H9 (cell line): ENCODE measurements around the gene ATRIP. TPM values are rescaled to one million over a fixed set of nuclear protein-coding genes. Genes with fewer than 3 reads are reported as not detected.

Experiments
- DNase-seq: peaks from one replicate; pipeline ENCODE4 v3.0.0-alpha.2; 2017
- H2AFZ ChIP-seq: one replicate; pipeline ENCODE4 v1.6.1; 2013; ENCODE audit warnings: mild to moderate bottlenecking, low read length, control low read depth, moderate library complexity
- H2AK5ac ChIP-seq: 2 replicates; pipeline ENCODE4 v1.6.1; 2013; ENCODE audit warnings: low read length, control low read depth, mixed read lengths; ENCODE audit not compliant: insufficient read length
- H2BK120ac ChIP-seq: one replicate; pipeline ENCODE4 v1.6.1; 2013; ENCODE audit warnings: low read depth, mild to moderate bottlenecking, low read length, control low read depth, inconsistent platforms; ENCODE audit not compliant: poor library complexity, severe bottlenecking
- H2BK12ac ChIP-seq: 2 replicates; pipeline ENCODE4 v1.6.1; 2013; ENCODE audit warnings: low read length, control low read depth, mixed read lengths, low read depth; ENCODE audit not compliant: insufficient read length
- H2BK15ac ChIP-seq: 2 replicates; pipeline ENCODE4 v1.6.1; 2013; ENCODE audit warnings: low read depth, low read length, control low read depth
- H2BK20ac ChIP-seq: one replicate; pipeline ENCODE4 v1.6.1; 2013; ENCODE audit warnings: low read depth, mild to moderate bottlenecking, low read length, control low read depth, inconsistent platforms; ENCODE audit not compliant: poor library complexity, severe bottlenecking
- H2BK5ac ChIP-seq: 2 replicates; pipeline ENCODE4 v1.6.1; 2013; ENCODE audit warnings: low read length, control low read depth, mixed read lengths; ENCODE audit not compliant: insufficient read length
- H3K14ac ChIP-seq: 2 replicates; pipeline ENCODE4 v1.6.1; 2013; ENCODE audit warnings: low read length, control low read depth; ENCODE audit not compliant: insufficient read depth
- H3K18ac ChIP-seq: 2 replicates; pipeline ENCODE4 v1.6.1; 2013; ENCODE audit warnings: low read depth, mild to moderate bottlenecking, mixed read lengths, low read length, control low read depth; ENCODE audit not compliant: insufficient read length
- H3K23ac ChIP-seq: 2 replicates; pipeline ENCODE4 v1.6.1; 2013; ENCODE audit warnings: low read length, control low read depth, mixed read lengths, low read depth; ENCODE audit not compliant: insufficient read length
- H3K23me2 ChIP-seq: 2 replicates; pipeline ENCODE4 v1.6.1; 2013; ENCODE audit warnings: low read depth, mild to moderate bottlenecking, mixed read lengths, low read length, control low read depth; ENCODE audit not compliant: insufficient read length, poor library complexity, severe bottlenecking
- H3K27ac ChIP-seq: 2 replicates; pipeline ENCODE4 v1.5.1; 2013; ENCODE audit warnings: low read length, control low read depth, mixed read lengths, low read depth; ENCODE audit not compliant: insufficient read length
- H3K27me3 ChIP-seq: 2 replicates; pipeline ENCODE4 v1.6.1; 2013; ENCODE audit warnings: low read length, control low read depth, inconsistent platforms; ENCODE audit not compliant: insufficient read depth
- H3K4ac ChIP-seq: 2 replicates; pipeline ENCODE4 v1.6.1; 2013; ENCODE audit warnings: low read depth, mild to moderate bottlenecking, control low read depth, inconsistent platforms, low read length, moderate library complexity
- H3K4me1 ChIP-seq: 2 replicates; pipeline ENCODE4 v1.6.1; 2013; ENCODE audit warnings: low read length, control low read depth, inconsistent platforms; ENCODE audit not compliant: insufficient read depth
- H3K4me2 ChIP-seq: 2 replicates; pipeline ENCODE4 v1.6.1; 2013; ENCODE audit warnings: low read length, control low read depth, mixed read lengths; ENCODE audit not compliant: insufficient read length, insufficient read depth
- H3K56ac ChIP-seq: 2 replicates; pipeline ENCODE4 v1.6.1; 2013; ENCODE audit warnings: low read depth, mild to moderate bottlenecking, mixed read lengths, low read length, control low read depth; ENCODE audit not compliant: insufficient read length
- H3K79me1 ChIP-seq: 2 replicates; pipeline ENCODE4 v1.6.1; 2013; ENCODE audit warnings: low read depth, mild to moderate bottlenecking, moderate library complexity, low read length, control low read depth, inconsistent platforms; ENCODE audit not compliant: insufficient read depth, poor library complexity, severe bottlenecking
- H3K79me2 ChIP-seq: 2 replicates; pipeline ENCODE4 v1.6.1; 2013; ENCODE audit warnings: low read length, control low read depth, inconsistent platforms; ENCODE audit not compliant: insufficient read depth
- H3K9ac ChIP-seq: 2 replicates; pipeline ENCODE4 v1.6.1; 2013; ENCODE audit warnings: low read length, control low read depth, mixed read lengths; ENCODE audit not compliant: insufficient read length; ENCODE audit errors: extremely low read depth
- H3K9me3 ChIP-seq: one replicate; pipeline ENCODE4 v1.6.1; 2013; ENCODE audit warnings: low read depth, low read length, inconsistent platforms; ENCODE audit not compliant: control insufficient read depth
- H3T11ph ChIP-seq: one replicate; pipeline ENCODE4 v1.6.1; 2013; ENCODE audit warnings: mild to moderate bottlenecking, low read length, control low read depth, inconsistent platforms
- H4K20me1 ChIP-seq: one replicate; pipeline ENCODE4 v1.6.1; 2013; ENCODE audit not compliant: control insufficient read depth, insufficient read length, insufficient read depth
- H4K5ac ChIP-seq: 2 replicates; pipeline ENCODE4 v1.6.1; 2013; ENCODE audit warnings: low read depth, mild to moderate bottlenecking, mixed read lengths, low read length, control low read depth; ENCODE audit not compliant: insufficient read length
- H4K8ac ChIP-seq: replicated peaks from 2 replicates; pipeline ENCODE4 v1.6.1; 2013; ENCODE audit warnings: low read length, control low read depth, mixed read lengths, low read depth; ENCODE audit not compliant: insufficient read length
- H4K91ac ChIP-seq: 2 replicates; pipeline ENCODE4 v1.6.1; 2013; ENCODE audit warnings: low read depth, mild to moderate bottlenecking, moderate library complexity, mixed read lengths, low read length, control low read depth; ENCODE audit not compliant: insufficient read length
- H3K27ac Mint-ChIP-seq, 3 experiments: 2 replicates in 2 of 3; 3 replicates in 1 of 3; pipeline ENCODE4 v1.8.0; 2020 to 2021; ENCODE audit warnings: mixed read lengths in 3 of 3, mild to moderate bottlenecking in 1 of 3, moderate library complexity in 1 of 3
- H3K27me3 Mint-ChIP-seq: 2 replicates; pipeline ENCODE4 v1.8.0; 2021; ENCODE audit warnings: low read depth, mild to moderate bottlenecking, moderate library complexity, mixed read lengths
- H3K36me3 Mint-ChIP-seq, 3 experiments: 2 replicates in 2 of 3; 3 replicates in 1 of 3; pipeline ENCODE4 v1.8.0; 2020 to 2021; ENCODE audit warnings: low read depth in 3 of 3, mixed read lengths in 3 of 3; ENCODE audit not compliant: insufficient read depth in 1 of 3
- H3K4me1 Mint-ChIP-seq, 2 experiments: 2 replicates each; pipeline ENCODE4 v1.8.0; 2020; ENCODE audit warnings: mixed read lengths in 2 of 2
- H3K4me3 Mint-ChIP-seq, 2 experiments: 2 replicates in 1 of 2; 3 replicates in 1 of 2; pipeline ENCODE4 v1.8.0; 2020 to 2021; ENCODE audit warnings: mild to moderate bottlenecking in 2 of 2, mixed read lengths in 2 of 2, moderate library complexity in 1 of 2
- H3K9me3 Mint-ChIP-seq, 2 experiments: 2 replicates in 1 of 2; 3 replicates in 1 of 2; pipeline ENCODE4 v1.8.0; 2020; ENCODE audit warnings: mild to moderate bottlenecking in 2 of 2, mixed read lengths in 2 of 2, moderate library complexity in 1 of 2
- CTCF ChIP-seq: fragments of 200-600 bp; sonication (generic); conservative IDR thresholded peaks from 3 replicates; pipeline ENCODE4 v1.8.0; 2021; ENCODE audit warnings: antibody characterized with exemption, mild to moderate bottlenecking
- WGBS: extraction: QIAGEN DNeasy Blood & Tissue Kit; methylation state at CpG from one replicate; pipeline ENCODE4 v1.1.7; 2013; ENCODE audit warnings: missing lambda C conversion rate, low lambda C conversion rate, mixed read lengths; ENCODE audit not compliant: insufficient read length; ENCODE audit errors: extremely low coverage; 5-methylcytosine and 5-hydroxymethylcytosine counted together
- total RNA-seq: library from RNA; stranded (reverse); gene quantifications from 2 replicates; pipeline ENCODE4 v1.2.1, GENCODE V29; 2021

ATRIP gene
- total RNA-seq, 1 experiment from 2014 or later = 16.3 TPM

GRCh38 chr3:48465237-48465530 is 18.6 kb downstream of the ATRIP start:
- no peak overlapping the region for H2BK12ac ChIP-seq
- H3K56ac ChIP-seq = no peak overlapping the region
- no peaks in the 10 kb centered on the region for H3K23me2 ChIP-seq
- no peaks in the 10 kb centered on the region; the same call in 1 of the 2 replicates for H3K27me3 Mint-ChIP-seq
- TF ChIP-seq CTCF = no peak
- H3K79me2 ChIP-seq = no peaks in the 10 kb centered on the region; the same call in 1 of the 2 replicates
- no peak overlapping the region for H2AK5ac ChIP-seq
- H3K23ac ChIP-seq = no peak overlapping the region
- no peak overlapping the region for H2BK5ac ChIP-seq
- H3K9ac ChIP-seq = no peak overlapping the region
- peak overlapping the region in 2 of 3 experiments; percentile 99; a peak in 4 of 7 replicates for H3K27ac Mint-ChIP-seq
- H2AFZ ChIP-seq = no peak overlapping the region
- H2BK20ac ChIP-seq = no peak overlapping the region
- H4K20me1 ChIP-seq = no peaks in the 10 kb centered on the region
- no peak overlapping the region for H3T11ph ChIP-seq
- H3K14ac ChIP-seq = peak overlapping the region; percentile 20; the same call in 1 of the 2 replicates
- H4K91ac ChIP-seq = no peak overlapping the region
- WGBS = no CpG with 5 or more reads among the region's 7 CpGs
- H3K4ac ChIP-seq = no peak overlapping the region
- no peak for DNase-seq
- no peak overlapping the region for H3K18ac ChIP-seq
- H2BK120ac ChIP-seq = no peak overlapping the region
- no peak overlapping the region for H4K8ac ChIP-seq
- no peak overlapping the region for H3K27ac ChIP-seq
- no peak overlapping the region for H3K4me3 Mint-ChIP-seq
- H3K9me3 Mint-ChIP-seq = no peaks in the 10 kb centered on the region
- H3K9me3 ChIP-seq = no peaks in the 10 kb centered on the region
- H3K36me3 Mint-ChIP-seq = peaks cover 13 to 46% (median 45%) of the 10 kb centered on the region in 3 experiments
- no peak overlapping the region for H4K5ac ChIP-seq
- H3K4me2 ChIP-seq = no peak overlapping the region
- H3K4me1 Mint-ChIP-seq = peaks cover 16 to 26% of the 10 kb centered on the region in 2 experiments
- H3K79me1 ChIP-seq = no peaks in the 10 kb centered on the region
- H3K4me1 ChIP-seq = no peaks in the 10 kb centered on the region
- no peaks in the 10 kb centered on the region for H3K27me3 ChIP-seq
- no peak overlapping the region for H2BK15ac ChIP-seq
